Endometrium (tissue), 2 donors: ENCODE data around the gene WASF2.
"Not testable (repeated sequence)": the region's sequence is repeated elsewhere in the genome, so short reads cannot be mapped to it uniquely, and the experiment has no call there.

Experiments used
- FAIRE-seq: peaks from 2 replicates; lab custom pipeline; 2012; peaks lifted over from hg19 to GRCh38; lab: Jason Lieb, UNC
- donor health status: control.
- donor health status: control.

WASF2 gene

GRCh38 chr1:27496604-27497155, 6.7 kb upstream of the WASF2 start:
- no peak for FAIRE-seq

DNA sequence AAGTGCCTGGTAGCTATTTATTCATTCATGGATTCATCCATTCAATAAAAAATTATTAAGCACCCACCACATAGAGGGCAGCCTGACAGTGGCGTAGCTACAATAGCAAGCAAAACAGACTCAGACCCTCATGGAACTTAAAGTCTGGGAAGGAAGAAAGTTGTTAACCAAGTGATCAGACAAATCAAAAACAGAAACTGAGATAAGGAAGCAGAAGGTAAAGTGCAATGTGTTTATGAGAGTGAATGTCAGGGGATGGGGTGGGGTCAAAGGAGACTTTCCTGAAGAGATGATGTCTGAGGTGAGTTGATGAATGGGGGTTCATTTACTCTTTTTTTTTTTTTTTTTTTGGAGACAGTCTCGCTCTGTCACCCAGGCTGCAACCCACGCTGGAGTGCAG, 2.8 kb upstream of the WASF2 start:
- no peak for FAIRE-seq

DNA sequence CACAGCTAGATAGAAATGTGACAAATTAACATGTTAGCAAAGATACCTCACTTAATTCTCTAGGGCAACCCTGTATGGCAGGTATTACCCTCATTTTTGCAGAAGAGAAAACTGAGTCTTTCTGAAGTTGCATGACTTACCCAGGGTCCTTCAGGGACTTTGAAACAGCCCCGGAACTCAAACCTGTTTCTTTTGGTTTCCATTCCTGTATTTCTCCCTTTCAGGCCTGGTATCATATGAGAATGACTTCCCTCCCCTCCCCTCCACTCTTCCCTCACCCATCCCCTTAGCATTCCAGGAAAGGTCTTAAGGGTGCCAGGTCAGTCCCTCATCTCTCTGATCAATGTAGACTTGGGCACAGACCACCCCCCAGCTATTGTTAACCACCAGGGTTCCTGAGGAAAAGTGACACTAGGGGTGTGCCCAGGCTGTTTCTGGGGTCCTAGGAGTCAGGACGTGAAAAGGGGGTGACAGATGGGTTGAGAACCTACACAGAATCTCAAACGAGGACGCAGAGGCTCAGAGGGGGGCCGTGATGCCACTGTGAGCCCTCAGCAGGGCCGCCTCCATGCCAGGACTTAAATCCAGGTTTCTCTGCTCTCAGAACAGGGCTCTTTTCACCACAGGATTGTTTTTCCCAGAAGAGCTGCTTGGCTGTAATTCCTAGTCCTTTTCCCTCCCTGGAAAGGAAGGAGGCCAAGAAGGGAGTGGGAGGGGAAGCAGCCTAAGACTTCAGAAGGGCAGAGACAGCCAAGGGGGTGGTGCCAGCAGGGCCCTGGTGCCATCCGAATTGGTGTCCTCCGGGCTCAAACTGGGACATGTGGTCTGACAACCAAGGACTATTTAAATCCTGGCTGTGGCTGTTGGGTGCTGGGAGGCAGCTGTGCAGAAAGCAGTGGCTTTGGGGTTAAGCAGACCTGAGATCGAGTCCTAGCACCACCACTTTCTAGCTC, 2.1 kb upstream of the WASF2 start:
- no peak for FAIRE-seq

DNA sequence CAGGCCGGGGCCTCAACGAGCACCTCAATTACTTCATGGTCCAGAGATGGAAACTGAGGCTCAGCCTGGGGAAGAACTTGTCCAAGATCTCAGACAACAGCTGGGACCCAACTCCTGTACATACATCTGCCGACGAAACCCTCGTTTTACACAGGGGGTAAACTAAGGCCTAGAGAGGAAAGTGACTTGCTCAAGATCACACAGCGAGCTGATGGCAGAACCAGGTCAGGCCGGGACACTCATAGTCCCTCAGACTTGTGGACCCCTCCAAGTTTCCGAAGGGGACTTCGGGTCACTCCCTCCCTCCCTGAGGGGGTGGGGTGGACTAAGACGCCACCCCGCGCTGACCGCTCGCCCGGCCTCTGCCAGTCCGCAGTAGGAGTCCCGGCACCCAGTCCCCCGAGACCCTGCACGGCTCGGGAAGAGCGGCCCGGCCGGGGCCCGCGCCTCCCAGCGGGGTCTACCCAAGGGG, 430 bp downstream of the WASF2 start:
- FAIRE-seq: no peak

DNA sequence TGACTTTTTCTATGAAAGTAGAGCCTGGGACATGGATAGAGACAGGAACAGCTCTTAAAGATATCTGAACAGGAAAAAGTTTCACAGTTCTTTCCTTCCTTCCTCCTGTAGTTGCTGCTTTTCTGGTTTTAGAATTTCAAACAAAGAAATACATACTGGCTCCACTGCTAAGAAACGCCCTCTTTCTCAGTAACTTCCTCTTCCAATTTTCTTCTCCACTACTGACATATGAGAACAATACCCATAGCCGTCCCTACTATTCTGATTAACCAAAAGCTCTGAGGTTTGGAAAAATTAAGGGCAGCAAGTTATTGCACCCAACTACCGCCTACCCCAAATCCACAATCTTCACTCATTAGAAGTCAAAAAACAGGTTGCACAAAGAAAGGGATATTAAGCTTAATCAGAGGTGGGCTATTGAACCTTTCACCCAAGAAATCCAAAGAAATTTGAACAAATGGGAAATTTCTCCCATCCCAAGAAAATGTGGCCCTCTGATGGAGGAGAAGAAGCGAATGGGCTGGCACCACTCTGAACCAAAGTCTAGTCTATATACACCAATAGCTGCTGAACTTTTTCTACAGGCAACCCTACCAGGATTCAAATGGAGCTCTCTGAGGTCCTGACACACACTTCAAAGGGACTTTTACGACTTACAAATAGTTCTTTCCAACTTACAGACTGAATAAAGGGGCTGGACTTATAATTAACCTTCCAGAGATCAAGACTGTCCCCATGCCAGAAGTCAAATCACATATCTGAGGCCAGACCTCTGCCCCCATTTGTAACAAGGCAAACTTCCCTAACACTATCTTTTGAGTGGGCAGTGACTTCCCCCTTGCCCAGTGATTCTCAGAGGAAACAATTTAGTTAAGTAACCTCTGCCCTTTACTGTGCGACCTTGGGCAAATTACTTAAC, 1.7 kb downstream of the WASF2 start:
- no peak for FAIRE-seq

DNA sequence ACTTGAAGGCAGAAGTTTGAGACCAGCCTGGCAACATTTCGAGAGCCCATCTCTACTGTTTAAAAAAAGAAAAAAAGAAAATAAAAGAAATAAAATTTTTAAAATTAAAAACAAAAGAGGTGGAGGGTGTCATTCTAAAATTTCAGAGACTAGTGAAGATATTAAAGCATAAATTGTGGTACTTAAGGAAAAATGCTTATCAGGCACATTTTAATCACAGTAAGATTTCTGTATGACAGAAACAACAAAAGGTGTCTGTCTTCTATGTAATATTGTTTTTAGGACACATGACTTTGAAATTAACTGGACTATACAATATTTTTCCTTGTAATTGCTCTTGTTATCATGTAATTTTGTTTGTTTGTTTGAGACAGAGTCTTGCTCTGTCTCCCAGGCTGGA, 4.6 kb downstream of the WASF2 start:
- no peak for FAIRE-seq

GRCh38 chr1:27483659-27484058, 6.3 kb downstream of the WASF2 start:
- no peak for FAIRE-seq

GRCh38 chr1:27481994-27482620, 7.9 kb downstream of the WASF2 start:
- FAIRE-seq: no peak

GRCh38 chr1:27478098-27478497, 11.9 kb downstream of the WASF2 start:
- FAIRE-seq: no peak

DNA sequence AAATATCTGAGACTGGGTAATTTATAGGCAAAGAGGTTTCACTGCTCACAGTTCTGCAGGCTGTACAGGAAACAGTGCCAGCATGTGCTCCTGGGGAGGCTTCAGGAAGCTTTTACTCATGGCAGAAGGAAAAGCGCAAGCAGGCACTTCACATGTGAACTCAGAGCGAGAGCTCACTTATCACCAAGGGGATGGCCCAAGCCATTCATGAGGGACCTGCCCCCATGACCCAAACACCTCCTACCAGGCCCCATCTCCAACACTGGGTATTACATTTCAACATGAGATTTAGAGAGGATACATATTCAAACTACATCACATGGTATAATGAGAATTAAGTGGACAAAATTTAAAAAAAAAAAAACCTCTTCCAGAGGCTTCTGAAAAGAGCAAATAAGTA, 13.7 kb downstream of the WASF2 start:
- no peak for FAIRE-seq

- no peak for FAIRE-seq
Observed at GRCh38 chr1:27475720-27476119, 14.2 kb downstream of the WASF2 start.

DNA sequence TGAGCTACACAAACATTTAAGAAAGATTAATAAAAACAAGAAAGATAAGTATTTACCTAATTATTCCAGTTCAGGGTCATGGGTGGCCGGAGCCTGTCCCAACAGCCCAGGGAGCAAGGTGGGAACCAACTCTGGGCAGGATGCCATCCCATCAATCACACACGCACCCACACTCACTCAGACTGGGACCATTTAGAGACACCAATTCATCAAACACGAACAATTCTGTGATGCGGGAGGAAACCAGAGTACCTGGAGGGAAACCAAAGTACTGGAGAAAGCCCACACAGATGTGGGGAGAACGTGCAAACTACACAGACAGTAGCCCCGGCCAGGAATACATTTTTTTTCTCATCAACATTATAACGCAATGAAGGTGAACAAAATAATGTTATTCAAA, 16.2 kb downstream of the WASF2 start:
- no peak for FAIRE-seq

- FAIRE-seq: not testable (repeated sequence)
Observed at GRCh38 chr1:27472098-27472497, 17.9 kb downstream of the WASF2 start.

GRCh38 chr1:27471477-27471876, 18.5 kb downstream of the WASF2 start:
- no peak for FAIRE-seq

GRCh38 chr1:27469334-27469733, 20.6 kb downstream of the WASF2 start:
- FAIRE-seq: no peak

- not testable (repeated sequence) for FAIRE-seq
Observed at GRCh38 chr1:27468378-27468777, 21.6 kb downstream of the WASF2 start.

- FAIRE-seq: no peak
Observed at GRCh38 chr1:27464926-27465647, 24.9 kb downstream of the WASF2 start.

- not testable (repeated sequence) for FAIRE-seq
Observed at GRCh38 chr1:27463916-27464315, 26.1 kb downstream of the WASF2 start.

DNA sequence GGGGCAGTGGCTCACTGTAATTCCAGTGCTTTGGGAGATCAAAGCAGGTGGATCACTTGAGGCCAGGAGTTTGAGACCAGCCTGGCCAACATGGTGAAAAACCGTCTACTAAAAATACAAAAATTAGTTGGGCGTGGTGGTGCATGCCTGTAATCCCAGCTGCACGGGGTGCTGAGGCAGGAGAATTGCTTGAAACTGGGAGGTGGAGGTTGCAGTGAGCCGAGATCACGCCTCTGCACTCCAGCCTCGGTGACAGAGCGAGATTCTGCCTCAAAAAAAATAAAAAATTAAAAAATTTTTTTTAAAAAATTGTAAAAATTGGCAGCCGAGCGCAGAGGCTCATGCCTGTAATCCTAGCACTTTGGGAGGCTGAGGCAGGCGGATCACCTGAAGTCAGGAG, 31.4 kb downstream of the WASF2 start:
- FAIRE-seq: not testable (repeated sequence)

DNA sequence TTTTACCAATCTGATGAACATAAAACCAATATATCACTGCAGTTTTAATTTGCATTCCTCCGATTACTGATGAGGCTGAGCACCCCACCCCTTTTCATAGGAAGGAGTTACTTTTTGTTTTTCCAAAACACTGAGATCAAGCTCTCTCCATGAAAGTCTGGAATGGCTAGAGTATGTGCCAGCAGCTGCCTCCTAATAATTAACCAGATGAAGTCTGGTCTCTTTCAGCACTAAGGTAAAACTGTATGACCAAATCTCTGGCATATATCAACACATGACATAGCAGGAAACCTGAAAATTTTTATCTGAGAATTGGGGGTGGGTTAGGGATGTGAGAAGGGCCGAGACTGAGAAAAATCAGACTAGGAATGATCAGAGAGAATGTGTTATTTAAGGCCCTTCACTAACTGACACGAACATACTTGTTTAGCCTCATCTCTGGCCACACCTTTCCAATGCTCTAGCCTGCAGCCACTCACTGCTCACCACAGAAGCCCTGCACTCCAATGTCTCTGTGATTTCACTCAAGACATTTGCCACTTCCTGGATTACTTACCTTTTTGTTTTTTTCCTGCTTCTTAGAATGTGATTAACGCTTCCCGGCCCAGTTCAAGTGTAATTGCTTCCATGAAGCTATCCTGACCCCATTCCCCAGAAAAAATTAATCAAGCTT, 34.7 kb downstream of the WASF2 start:
- no peak for FAIRE-seq

DNA sequence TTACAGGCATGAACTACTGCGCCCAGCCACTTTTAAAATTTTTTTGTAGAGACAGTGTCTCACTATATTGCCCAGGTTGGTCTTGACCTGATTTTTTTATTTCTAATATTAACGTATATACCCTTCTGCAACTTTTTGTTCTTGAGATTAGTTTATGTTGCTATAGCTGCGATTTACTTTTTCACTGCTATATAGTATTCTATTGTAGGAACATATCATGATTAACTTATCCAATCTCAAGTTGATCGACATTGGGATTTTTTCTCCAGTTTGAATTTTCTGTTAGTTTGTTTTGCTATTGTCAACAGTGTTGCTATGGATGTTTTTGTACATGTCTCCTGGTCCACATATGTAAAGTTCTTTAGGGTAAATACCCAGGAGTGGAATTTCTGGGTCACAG, 35.4 kb downstream of the WASF2 start:
- FAIRE-seq: no peak
